Mucosa of gallbladder (tissue), 1 donor: ENCODE results near the gene MYT1. TPM values are rescaled to one million over a fixed set of nuclear protein-coding genes. Genes with fewer than 3 reads are reported as not detected.

Experiments used
- DNase-seq: peaks from one replicate; pipeline ENCODE4 v3.0.0-alpha.2; 2020; ENCODE audit warnings: low spot score
- total RNA-seq: library from RNA; stranded (reverse); gene quantifications from one replicate; pipeline ENCODE4 v1.2.1, GENCODE V29; 2021
- donor health status: DM: no; HTN: no; CAD: no.

MYT1 gene
- total RNA-seq, 1 donor from 2014 or later: 0.17 TPM

GRCh38 chr20:64188682-64189529, 24.7 kb downstream of the MYT1 start:
- DNase-seq: peak; percentile 74

- no peak for DNase-seq
These were observed 25.3 kb downstream of the MYT1 start for GRCh38 chr20:64189530-64189966.

GRCh38 chr20:64189986-64190385, 25.7 kb downstream of the MYT1 start:
- no peak for DNase-seq

GRCh38 chr20:64191002-64191401, 26.8 kb downstream of the MYT1 start:
- no peak for DNase-seq

- DNase-seq: no peak
These were observed 28.2 kb downstream of the MYT1 start for GRCh38 chr20:64192406-64192805.

- no peak for DNase-seq
These were observed 28.8 kb downstream of the MYT1 start for GRCh38 chr20:64193058-64193457.

GRCh38 chr20:64194269-64194668, 30.0 kb downstream of the MYT1 start:
- DNase-seq: no peak

- DNase-seq: no peak
These were observed 32.1 kb downstream of the MYT1 start for GRCh38 chr20:64196309-64196708.

- DNase-seq: no peak
These were observed 32.6 kb downstream of the MYT1 start for GRCh38 chr20:64196847-64197306.

- DNase-seq: no peak
These were observed 34.1 kb downstream of the MYT1 start for GRCh38 chr20:64198347-64198746.

- DNase-seq: no peak
These were observed 35.1 kb downstream of the MYT1 start for GRCh38 chr20:64199395-64199794.

GRCh38 chr20:64200740-64201139, 36.5 kb downstream of the MYT1 start:
- DNase-seq: no peak

GRCh38 chr20:64201653-64202052, 37.4 kb downstream of the MYT1 start:
- no peak for DNase-seq

- no peak for DNase-seq
These were observed 39.0 kb downstream of the MYT1 start for GRCh38 chr20:64203037-64203777.

GRCh38 chr20:64205611-64206026, 41.4 kb downstream of the MYT1 start:
- DNase-seq: no peak

GRCh38 chr20:64206614-64207013, 42.4 kb downstream of the MYT1 start:
- no peak for DNase-seq

- DNase-seq: no peak
These were observed 43.7 kb downstream of the MYT1 start for GRCh38 chr20:64207641-64208590.

GRCh38 chr20:64209148-64209547, 44.9 kb downstream of the MYT1 start:
- DNase-seq: no peak

- no peak for DNase-seq
These were observed 46.6 kb downstream of the MYT1 start for GRCh38 chr20:64210656-64211369.

GRCh38 chr20:64211874-64212658, 47.8 kb downstream of the MYT1 start:
- no peak for DNase-seq
